ENCODE measurements around the gene SFR1.

GRCh38 chr10:104100795-104101194, 21.2 kb upstream of the SFR1 start:
- no peak for TF ChIP-seq POLR2A (IDR thresholded peaks at IDR 0.05)
- TF ChIP-seq, protein P1, sequence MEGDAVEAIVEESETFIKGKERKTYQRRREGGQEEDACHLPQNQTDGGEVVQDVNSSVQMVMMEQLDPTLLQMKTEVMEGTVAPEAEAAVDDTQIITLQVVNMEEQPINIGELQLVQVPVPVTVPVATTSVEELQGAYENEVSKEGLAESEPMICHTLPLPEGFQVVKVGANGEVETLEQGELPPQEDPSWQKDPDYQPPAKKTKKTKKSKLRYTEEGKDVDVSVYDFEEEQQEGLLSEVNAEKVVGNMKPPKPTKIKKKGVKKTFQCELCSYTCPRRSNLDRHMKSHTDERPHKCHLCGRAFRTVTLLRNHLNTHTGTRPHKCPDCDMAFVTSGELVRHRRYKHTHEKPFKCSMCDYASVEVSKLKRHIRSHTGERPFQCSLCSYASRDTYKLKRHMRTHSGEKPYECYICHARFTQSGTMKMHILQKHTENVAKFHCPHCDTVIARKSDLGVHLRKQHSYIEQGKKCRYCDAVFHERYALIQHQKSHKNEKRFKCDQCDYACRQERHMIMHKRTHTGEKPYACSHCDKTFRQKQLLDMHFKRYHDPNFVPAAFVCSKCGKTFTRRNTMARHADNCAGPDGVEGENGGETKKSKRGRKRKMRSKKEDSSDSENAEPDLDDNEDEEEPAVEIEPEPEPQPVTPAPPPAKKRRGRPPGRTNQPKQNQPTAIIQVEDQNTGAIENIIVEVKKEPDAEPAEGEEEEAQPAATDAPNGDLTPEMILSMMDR (IDR thresholded peaks at IDR 0.05 in 8 of 11, conservative IDR thresholded peaks at IDR 0.05 in 3 of 11) = no peak

Measured in spleen (tissue), 7 donors.